Skeletal muscle satellite cell (primary cell): ENCODE results near the gene CHAF1A.

Source experiments
- H3K27me3 ChIP-seq: 2 replicates; pipeline ENCODE4 v1.7.0; 2013; ENCODE audit warnings: low read length; ENCODE audit not compliant: control insufficient read depth, insufficient read depth
- H3K36me3 ChIP-seq: 2 replicates; pipeline ENCODE4 v1.7.0; 2013; ENCODE audit warnings: mild to moderate bottlenecking, control low read depth, low read length; ENCODE audit not compliant: insufficient read depth
- H3K4me1 ChIP-seq: 2 replicates; pipeline ENCODE4 v1.7.0; 2013; ENCODE audit warnings: low read length; ENCODE audit not compliant: control insufficient read depth, insufficient read depth
- H3K4me2 ChIP-seq: 2 replicates; pipeline ENCODE4 v1.7.0; 2013; ENCODE audit warnings: mild to moderate bottlenecking, low read length
- H3K4me3 ChIP-seq: 2 replicates; pipeline ENCODE4 v1.7.0; 2013; ENCODE audit warnings: low read length
- H3K9ac ChIP-seq: 2 replicates; pipeline ENCODE4 v1.7.0; 2013; ENCODE audit warnings: mild to moderate bottlenecking, low read depth, low read length, moderate library complexity
- H3K9me3 ChIP-seq: replicated peaks from 2 replicates; pipeline ENCODE4 v1.7.0; 2013; ENCODE audit warnings: mild to moderate bottlenecking, control low read depth, low read length

The CHAF1A gene

GRCh38 chr19:4400135-4400936 is 2.1 kb upstream of the CHAF1A start, which contains the start of gene SH3GL1:
SH3GL1 (minus strand) TSS chr19:4400547; CDS start chr19:4400368, 179 bp downstream.
- H3K4me1 ChIP-seq: peaks cover 35% of the 10 kb centered on the region
- peak within 1 kb of the TSS; percentile 98 for H3K9ac ChIP-seq
- no peaks in the 10 kb centered on the region for H3K27me3 ChIP-seq
- no peaks in the 10 kb centered on the region for H3K9me3 ChIP-seq
- H3K36me3 ChIP-seq: peaks cover 23% of the 10 kb centered on the region
- peak within 1 kb of the TSS; percentile 76 for H3K4me3 ChIP-seq
- H3K4me2 ChIP-seq: peak within 1 kb of the TSS; percentile 86

DNA sequence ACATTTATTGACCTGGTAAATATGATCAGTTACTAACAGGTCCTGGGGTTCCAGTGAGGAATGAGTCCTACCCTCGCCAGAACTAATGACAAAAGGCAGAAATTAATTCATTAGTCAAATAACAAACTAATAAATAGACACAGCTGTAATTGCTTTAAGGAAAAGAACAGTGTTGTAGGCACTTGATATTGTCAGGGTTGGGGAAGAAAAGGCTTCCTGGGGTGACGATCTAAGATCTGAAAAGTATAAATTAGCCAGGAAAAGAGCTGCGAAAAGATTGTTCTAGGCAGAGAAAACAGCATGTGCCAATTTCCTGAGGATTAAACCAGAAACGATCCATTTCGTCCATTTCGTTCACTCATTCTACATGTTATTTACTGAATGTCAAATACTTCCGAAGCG is 670 bp upstream of the CHAF1A start:
- Histone ChIP-seq H3K9ac (peak overlapping the region; percentile 82), H3K4me2 (peak overlapping the region; percentile 78), H3K4me3 (peak overlapping the region; percentile 60), H3K27me3 (no peaks in the 10 kb centered on the region), H3K36me3 (peaks cover 18% of the 10 kb centered on the region), H3K4me1 (peaks cover 31% of the 10 kb centered on the region), H3K9me3 (no peaks in the 10 kb centered on the region)

DNA sequence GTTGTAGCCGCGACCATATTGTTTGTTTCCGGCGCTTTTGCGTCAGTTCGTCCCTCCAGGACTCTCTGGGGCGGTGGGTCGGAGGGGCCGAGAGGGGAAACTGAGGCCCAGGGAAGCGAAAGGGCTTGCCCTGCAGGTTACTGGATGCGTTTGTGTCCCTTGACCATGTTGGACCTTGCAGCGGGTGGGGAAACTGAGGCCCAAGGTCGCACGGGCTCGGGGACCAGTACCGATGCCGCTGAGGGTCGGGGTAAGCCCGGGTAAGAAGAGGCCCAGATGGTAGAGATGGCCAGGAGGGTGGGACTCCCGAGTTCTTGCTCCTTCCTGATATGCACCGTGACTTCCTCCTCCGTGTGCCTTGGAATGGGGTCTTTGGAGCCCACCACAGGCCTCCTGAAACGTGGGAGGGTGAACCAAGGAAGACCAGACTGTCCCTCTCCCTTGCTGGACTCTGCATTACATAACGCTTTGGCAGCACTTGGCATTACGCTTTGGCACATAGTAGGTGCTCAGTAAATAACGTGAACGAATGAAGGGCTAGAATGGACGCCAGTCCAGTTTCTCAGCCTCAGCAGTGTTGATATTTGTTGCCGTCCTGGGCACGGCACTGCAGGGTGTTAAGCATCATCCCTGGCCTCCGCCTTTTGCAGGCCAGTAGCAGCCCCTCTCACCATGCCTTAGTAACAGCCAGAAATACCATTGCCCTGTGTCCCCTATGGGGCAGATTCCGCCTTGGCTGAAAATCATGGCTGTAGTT is 743 bp downstream of the CHAF1A start:
- Histone ChIP-seq H3K4me3 (peak overlapping the region; percentile 77), H3K4me2 (peak overlapping the region; percentile 89), H3K9ac (peak overlapping the region; percentile 94), H3K9me3 (no peaks in the 10 kb centered on the region), H3K27me3 (no peaks in the 10 kb centered on the region), H3K4me1 (peaks cover 22% of the 10 kb centered on the region), H3K36me3 (peaks cover 4% of the 10 kb centered on the region)

- Histone ChIP-seq H3K9me3 (no peaks in the 10 kb centered on the region), H3K4me2 (no peak overlapping the region), H3K9ac (no peak overlapping the region), H3K4me1 (peaks cover 18% of the 10 kb centered on the region), H3K4me3 (no peak overlapping the region), H3K36me3 (peaks cover 16% of the 10 kb centered on the region), H3K27me3 (no peaks in the 10 kb centered on the region)
Observed at GRCh38 chr19:4405977-4406376, 3.5 kb downstream of the CHAF1A start.

GRCh38 chr19:4406626-4407025 is 4.2 kb downstream of the CHAF1A start:
- H3K36me3 ChIP-seq: peaks cover 16% of the 10 kb centered on the region
- H3K27me3 ChIP-seq: no peaks in the 10 kb centered on the region
- peaks cover 17% of the 10 kb centered on the region for H3K4me1 ChIP-seq
- H3K9ac ChIP-seq: no peak overlapping the region
- H3K9me3 ChIP-seq: no peaks in the 10 kb centered on the region
- no peak overlapping the region for H3K4me2 ChIP-seq
- H3K4me3 ChIP-seq: no peak overlapping the region

GRCh38 chr19:4409123-4409933 is 6.9 kb downstream of the CHAF1A start:
- no peak overlapping the region for H3K4me3 ChIP-seq
- H3K36me3 ChIP-seq: peaks cover 29% of the 10 kb centered on the region
- no peaks in the 10 kb centered on the region for H3K9me3 ChIP-seq
- no peaks in the 10 kb centered on the region for H3K27me3 ChIP-seq
- H3K4me2 ChIP-seq: no peak overlapping the region
- peaks cover 4% of the 10 kb centered on the region for H3K4me1 ChIP-seq
- no peak overlapping the region for H3K9ac ChIP-seq

DNA sequence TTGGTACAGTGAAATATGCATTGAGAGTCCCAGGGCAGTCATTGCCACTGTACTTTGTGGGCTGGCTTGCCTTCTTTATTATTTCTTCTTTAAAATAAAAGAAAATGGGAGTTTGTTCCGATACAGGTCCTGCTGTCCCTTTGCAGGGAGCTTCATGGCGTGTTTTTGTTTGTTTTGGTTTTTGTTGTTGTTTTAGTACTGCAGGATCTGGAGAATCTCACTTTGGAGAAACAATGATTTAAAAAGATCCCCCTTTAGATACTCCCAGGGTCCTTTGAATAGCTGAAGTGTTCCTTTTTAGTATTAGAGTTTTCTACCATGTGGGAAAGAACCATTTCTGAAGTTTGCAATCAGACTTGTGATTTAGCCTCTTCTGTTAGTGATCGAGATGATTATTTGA is 11.1 kb downstream of the CHAF1A start:
- Histone ChIP-seq H3K36me3 (peaks cover 27% of the 10 kb centered on the region), H3K4me2 (no peak overlapping the region), H3K4me1 (peaks cover 17% of the 10 kb centered on the region), H3K9me3 (no peaks in the 10 kb centered on the region), H3K9ac (no peak overlapping the region), H3K4me3 (no peak overlapping the region), H3K27me3 (no peaks in the 10 kb centered on the region)

DNA sequence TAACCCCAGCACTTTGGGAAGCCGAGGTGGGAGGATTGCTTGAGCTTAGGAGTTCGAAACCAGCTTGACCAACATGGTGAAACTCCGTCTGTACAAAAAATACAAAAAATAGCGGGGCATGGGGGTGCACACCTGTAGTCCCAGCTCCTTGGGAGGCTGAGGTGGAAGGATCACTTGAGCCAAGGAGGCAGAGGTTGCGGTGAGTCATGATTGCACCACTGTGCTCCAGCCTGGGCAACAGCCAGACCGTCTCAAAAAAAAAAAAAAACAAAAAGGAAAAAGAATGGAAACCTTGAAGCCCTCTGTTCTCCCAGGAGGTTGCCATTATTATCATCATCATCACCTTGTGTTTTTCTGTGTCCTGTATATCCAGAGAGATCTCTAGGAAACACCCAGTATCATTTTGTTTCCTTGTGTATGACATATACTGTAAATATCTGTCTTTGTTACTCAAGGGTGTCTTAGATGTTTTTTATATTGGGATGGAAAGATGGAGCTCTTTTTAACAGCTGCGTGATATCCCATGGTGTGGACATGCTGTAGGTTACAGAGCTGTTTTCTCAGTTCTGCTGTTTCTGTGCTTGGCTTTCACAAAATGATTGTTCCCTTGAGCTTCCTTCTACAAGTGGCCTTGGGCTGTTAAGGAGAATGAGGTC is 11.8 kb downstream of the CHAF1A start:
- Histone ChIP-seq H3K27me3 (no peaks in the 10 kb centered on the region), H3K9ac (no peak overlapping the region), H3K9me3 (no peaks in the 10 kb centered on the region), H3K36me3 (peaks cover 21% of the 10 kb centered on the region), H3K4me2 (peak overlapping the region; percentile 46), H3K4me3 (no peak overlapping the region), H3K4me1 (peaks cover 17% of the 10 kb centered on the region)

GRCh38 chr19:4414800-4415321 is 12.4 kb downstream of the CHAF1A start:
- peaks cover 17% of the 10 kb centered on the region for H3K4me1 ChIP-seq
- H3K4me2 ChIP-seq: peak overlapping the region; percentile 46
- H3K27me3 ChIP-seq: no peaks in the 10 kb centered on the region
- H3K36me3 ChIP-seq: peaks cover 15% of the 10 kb centered on the region
- no peak overlapping the region for H3K4me3 ChIP-seq
- H3K9ac ChIP-seq: no peak overlapping the region
- no peaks in the 10 kb centered on the region for H3K9me3 ChIP-seq

- peaks cover 17% of the 10 kb centered on the region for H3K4me1 ChIP-seq
- no peak overlapping the region for H3K9ac ChIP-seq
- H3K4me3 ChIP-seq: no peak overlapping the region
- no peaks in the 10 kb centered on the region for H3K9me3 ChIP-seq
- H3K36me3 ChIP-seq: peaks cover 17% of the 10 kb centered on the region
- peak overlapping the region; percentile 46 for H3K4me2 ChIP-seq
- no peaks in the 10 kb centered on the region for H3K27me3 ChIP-seq
Observed at GRCh38 chr19:4415352-4415751, 12.9 kb downstream of the CHAF1A start.
